SU-DHL-6 (cell line): ENCODE measurements around the gene DIAPH2.

Experiments
- H2AFZ ChIP-seq: fragments of 200-600 bp; sonication (generic); 2 replicates; pipeline ENCODE4 v1.6.1; 2014; ENCODE audit warnings: low read depth, mild to moderate bottlenecking, moderate library complexity, mixed read lengths, antibody characterized with exemption, low read length; ENCODE audit not compliant: severe bottlenecking
- H3F3A ChIP-seq: fragments of 200-600 bp; shearing (Covaris generic); 2 replicates; pipeline ENCODE4 v1.6.0; 2016; ENCODE audit warnings: antibody characterized with exemption, mild to moderate bottlenecking; ENCODE audit not compliant: insufficient read depth
- H3K27ac ChIP-seq: fragments of 200-600 bp; sonication (generic); 2 replicates; pipeline ENCODE4 v1.5.1; 2016; ENCODE audit warnings: low read depth, mild to moderate bottlenecking, low read length, moderate library complexity, mixed read lengths
- H3K27me3 ChIP-seq: fragments of 200-600 bp; sonication (generic), shearing (Covaris generic); 2 replicates; pipeline ENCODE4 v1.6.0; 2014; ENCODE audit warnings: mild to moderate bottlenecking, low read length
- H3K36me3 ChIP-seq: fragments of 200-600 bp; sonication (generic); 2 replicates; pipeline ENCODE4 v1.6.1; 2014; ENCODE audit warnings: mild to moderate bottlenecking, low read length, mixed read lengths
- H3K4me2 ChIP-seq: fragments of 300-600, 200-600 bp; shearing (Covaris generic), sonication (generic); 2 replicates; pipeline ENCODE4 v1.6.0; 2014; ENCODE audit warnings: low read length, low read depth, mild to moderate bottlenecking; ENCODE audit not compliant: poor library complexity, severe bottlenecking
- H3K4me3 ChIP-seq: fragments of 200-600 bp; sonication (generic); 2 replicates; pipeline ENCODE4 v1.5.1; 2014; ENCODE audit warnings: antibody characterized with exemption, low read length, mild to moderate bottlenecking, mixed read lengths; ENCODE audit not compliant: insufficient read depth, poor library complexity, severe bottlenecking
- H3K79me2 ChIP-seq: fragments of 200-600 bp; sonication (generic); 2 replicates; pipeline ENCODE4 v1.6.1; 2014; ENCODE audit warnings: mild to moderate bottlenecking, low read length, moderate library complexity; ENCODE audit not compliant: insufficient read depth
- H3K9ac ChIP-seq: fragments of 200-600 bp; sonication (generic); 2 replicates; pipeline ENCODE4 v1.7.0; 2014; ENCODE audit warnings: mild to moderate bottlenecking, low read length
- H3K9me2 ChIP-seq: fragments of 200-600 bp; sonication (generic); replicated peaks from 2 replicates; pipeline ENCODE4 v1.6.1; 2014; ENCODE audit warnings: low read length; ENCODE audit not compliant: insufficient read depth
- H3K9me3 ChIP-seq: fragments of 200-600 bp; sonication (generic); 2 replicates; pipeline ENCODE4 v1.6.1; 2014; ENCODE audit warnings: low read length, mixed read lengths; ENCODE audit not compliant: insufficient read depth
- H4K20me1 ChIP-seq: fragments of 200-600 bp; sonication (generic); 2 replicates; pipeline ENCODE4 v1.6.1; 2014; ENCODE audit warnings: low read depth, mild to moderate bottlenecking, antibody characterized with exemption, low read length, moderate library complexity, mixed read lengths
- CTCF ChIP-seq: fragments of 200-600 bp; sonication (generic); IDR thresholded peaks from one replicate; pipeline ENCODE4 v1.5.1; 2017; ENCODE audit warnings: antibody characterized with exemption, mild to moderate bottlenecking, low read length, moderate library complexity; ENCODE audit not compliant: insufficient read depth, poor library complexity, severe bottlenecking
- EZH2phosphoT487 ChIP-seq: fragments of 200-600 bp; sonication (generic), shearing (Covaris generic); conservative IDR thresholded peaks from 2 replicates; pipeline ENCODE4 v1.6.1; 2018; ENCODE audit warnings: mild to moderate bottlenecking, antibody characterized with exemption, low read length, moderate library complexity, mixed read lengths

The DIAPH2 gene

DNA sequence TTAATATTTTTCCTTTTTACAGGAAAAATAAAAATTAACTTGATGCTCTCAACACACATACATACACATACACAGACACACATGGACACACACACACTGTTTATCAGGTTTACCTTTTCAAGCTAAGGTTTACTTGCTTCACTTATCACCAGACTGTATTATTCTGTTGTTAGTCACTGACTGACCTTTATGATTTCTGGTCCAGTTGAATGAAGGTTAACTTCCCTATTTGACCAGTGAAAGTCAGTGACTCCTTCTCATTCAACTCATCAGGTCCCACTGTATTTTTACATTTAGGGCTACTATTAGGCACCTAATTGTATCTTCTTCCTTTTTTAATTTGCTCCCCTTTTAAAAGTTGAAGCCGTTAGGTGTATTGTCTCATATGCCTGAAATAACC lies 16.0 kb downstream of the DIAPH2 start:
- TF ChIP-seq CTCF (no peak), EZH2phosphoT487 (no peak)

GRCh38 chrX:96703379-96703778 lies 18.7 kb downstream of the DIAPH2 start:
- TF ChIP-seq EZH2phosphoT487 (no peak), CTCF (no peak)
- Histone ChIP-seq H3K9ac (no peak overlapping the region), H4K20me1 (no peaks in the 10 kb centered on the region), H3K9me2 (no peaks in the 10 kb centered on the region), H3K79me2 (no peaks in the 10 kb centered on the region), H3K27me3 (no peaks in the 10 kb centered on the region), H3K4me2 (no peak overlapping the region), H3K27ac (no peak overlapping the region), H3K9me3 (no peaks in the 10 kb centered on the region), H3K36me3 (no peaks in the 10 kb centered on the region), H3F3A (no peaks in the 10 kb centered on the region), H3K4me3 (no peak overlapping the region), H2AFZ (no peak overlapping the region)

More for the DNA sequence above, 16.0 kb downstream of the DIAPH2 start:
- Histone ChIP-seq H3K79me2 (no peaks in the 10 kb centered on the region), H3K27me3 (no peaks in the 10 kb centered on the region), H3F3A (no peaks in the 10 kb centered on the region), H3K9ac (no peak overlapping the region), H4K20me1 (no peaks in the 10 kb centered on the region), H3K4me2 (no peak overlapping the region), H3K36me3 (no peaks in the 10 kb centered on the region), H3K27ac (no peak overlapping the region), H3K9me2 (no peaks in the 10 kb centered on the region), H3K4me3 (no peak overlapping the region), H2AFZ (no peak overlapping the region), H3K9me3 (no peaks in the 10 kb centered on the region)

DNA sequence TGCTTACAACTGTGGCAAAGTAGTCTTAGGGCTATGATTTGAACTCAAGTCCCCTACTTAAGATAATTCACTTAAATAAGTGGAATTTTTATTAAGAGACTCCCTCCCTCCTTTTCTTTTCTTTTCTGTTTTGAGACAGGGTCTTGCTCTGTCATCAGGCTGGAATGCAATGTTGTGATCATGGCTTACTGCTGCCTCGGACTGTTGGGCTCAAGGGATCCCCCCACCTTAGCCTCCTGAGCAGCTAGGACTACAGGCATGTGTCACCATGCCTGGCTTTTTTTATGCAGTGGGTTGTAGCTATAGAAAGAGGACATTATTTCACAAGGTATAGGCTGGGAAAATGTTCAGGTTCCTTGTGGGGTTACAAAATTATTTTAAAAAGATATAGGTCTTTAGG lies 19.2 kb downstream of the DIAPH2 start:
- Histone ChIP-seq H3K27ac (no peak overlapping the region), H3K4me2 (no peak overlapping the region), H3K36me3 (no peaks in the 10 kb centered on the region), H3K79me2 (no peaks in the 10 kb centered on the region), H3K9ac (no peak overlapping the region), H3K9me3 (no peaks in the 10 kb centered on the region), H4K20me1 (no peaks in the 10 kb centered on the region), H3K9me2 (no peaks in the 10 kb centered on the region), H3K27me3 (no peaks in the 10 kb centered on the region), H2AFZ (no peak overlapping the region), H3K4me3 (no peak overlapping the region), H3F3A (no peaks in the 10 kb centered on the region)
- TF ChIP-seq EZH2phosphoT487: no peak
- TF ChIP-seq CTCF: no peak

DNA sequence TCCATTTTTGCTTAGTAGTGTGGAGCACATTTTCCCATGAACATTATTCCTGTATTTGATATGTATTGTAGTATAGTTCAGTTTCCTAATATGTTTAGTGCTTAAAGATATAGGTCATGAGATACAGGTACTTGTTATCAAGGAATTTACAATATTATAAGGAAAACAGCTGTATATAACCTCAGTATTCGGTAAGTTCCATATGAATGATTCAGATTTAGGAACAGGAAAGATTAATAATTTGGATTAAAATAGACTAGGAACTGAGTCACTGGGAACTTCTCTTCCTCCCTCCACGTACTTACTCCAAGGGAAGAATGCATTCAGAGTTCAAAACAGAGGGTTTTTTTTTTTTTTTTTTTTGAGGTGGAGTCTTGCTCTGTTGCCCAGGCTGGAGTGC lies 20.0 kb downstream of the DIAPH2 start:
- Histone ChIP-seq H3K79me2 (no peaks in the 10 kb centered on the region), H3K27ac (no peak overlapping the region)

More for the DNA sequence above, 20.0 kb downstream of the DIAPH2 start:
- TF ChIP-seq EZH2phosphoT487: no peak
- no peak for TF ChIP-seq CTCF
- Histone ChIP-seq H3F3A (no peaks in the 10 kb centered on the region), H3K9me3 (no peaks in the 10 kb centered on the region), H3K9ac (no peak overlapping the region), H3K27me3 (no peaks in the 10 kb centered on the region), H3K4me2 (no peak overlapping the region), H3K9me2 (no peaks in the 10 kb centered on the region), H2AFZ (no peak overlapping the region), H4K20me1 (no peaks in the 10 kb centered on the region), H3K4me3 (no peak overlapping the region), H3K36me3 (no peaks in the 10 kb centered on the region)
